Upper lobe of right lung (tissue), 1 donor: ENCODE measurements around the gene TIMM21. TPM values are rescaled to one million over a fixed set of nuclear protein-coding genes. Genes with fewer than 3 reads are reported as not detected.

Experiments
- ATAC-seq: fragments of 200-7000 bp; cut with Tn5 transposase; one replicate; pipeline ENCODE4 v1.9.1; 2020; ENCODE audit warnings: mild to moderate bottlenecking, moderate library complexity
- DNase-seq: peaks from one replicate; pipeline ENCODE4 v3.0.0-alpha.2; 2020
- H3K27ac ChIP-seq: fragments of 200-600 bp; one replicate; pipeline ENCODE4 v1.8.0; 2022
- H3K27me3 ChIP-seq: fragments of 200-600 bp; one replicate; pipeline ENCODE4 v1.8.0; 2022; ENCODE audit warnings: mild to moderate bottlenecking
- H3K36me3 ChIP-seq: fragments of 200-600 bp; one replicate; pipeline ENCODE4 v1.8.0; 2022
- H3K4me1 ChIP-seq: fragments of 200-600 bp; one replicate; pipeline ENCODE4 v1.8.0; 2022
- H3K4me3 ChIP-seq: fragments of 200-600 bp; one replicate; pipeline ENCODE4 v1.8.0; 2022; ENCODE audit warnings: mild to moderate bottlenecking
- H3K9me3 ChIP-seq: fragments of 200-600 bp; one replicate; pipeline ENCODE4 v1.8.0; 2022
- intact Hi-C: fragments of 100-400 bp; cut with DNase I; formaldehyde crosslinking; loops from one replicate; pipeline ENCODE4 v1.11.0; 2022
- total RNA-seq: library from RNA; stranded (reverse); fragmentation: NEBNext Ultra II Directional; extraction: Animal tissue kit (Norgen Biotek cat#: 25700); gene quantifications from one replicate; pipeline ENCODE4 v1.2.1, GENCODE V29; 2021
- TF ChIP-seq, protein P1 (sequence below): fragments of 200-600 bp; IDR thresholded peaks from one replicate; pipeline ENCODE4 v1.8.0; 2022; ENCODE audit warnings: antibody characterized with exemption
- donor health status: DM: no; HTN: yes; CAD: no; lungs with severe emphysema.

TIMM21 gene
- total RNA-seq, 1 donor from 2014 or later = 20.2 TPM

DNA sequence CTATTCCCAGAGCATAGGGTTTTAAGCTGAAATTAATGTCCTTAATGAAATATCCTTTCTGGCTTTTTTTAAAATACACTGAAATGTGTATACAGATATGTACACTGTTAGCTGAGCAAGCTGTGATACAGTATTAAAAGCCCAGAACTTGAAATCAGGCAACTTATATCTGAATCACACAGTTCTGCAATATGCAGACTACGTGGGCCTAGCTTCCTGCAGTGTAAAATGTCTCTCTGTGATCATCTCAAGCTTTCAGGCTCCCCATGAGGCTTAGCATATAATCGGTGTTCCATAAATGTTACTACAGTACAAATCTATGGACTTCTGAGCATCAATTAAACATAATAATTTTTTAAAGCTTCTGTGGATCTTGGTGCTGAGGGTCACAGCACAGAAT lies 8.9 kb upstream of the TIMM21 start:
- TF ChIP-seq, protein P1, sequence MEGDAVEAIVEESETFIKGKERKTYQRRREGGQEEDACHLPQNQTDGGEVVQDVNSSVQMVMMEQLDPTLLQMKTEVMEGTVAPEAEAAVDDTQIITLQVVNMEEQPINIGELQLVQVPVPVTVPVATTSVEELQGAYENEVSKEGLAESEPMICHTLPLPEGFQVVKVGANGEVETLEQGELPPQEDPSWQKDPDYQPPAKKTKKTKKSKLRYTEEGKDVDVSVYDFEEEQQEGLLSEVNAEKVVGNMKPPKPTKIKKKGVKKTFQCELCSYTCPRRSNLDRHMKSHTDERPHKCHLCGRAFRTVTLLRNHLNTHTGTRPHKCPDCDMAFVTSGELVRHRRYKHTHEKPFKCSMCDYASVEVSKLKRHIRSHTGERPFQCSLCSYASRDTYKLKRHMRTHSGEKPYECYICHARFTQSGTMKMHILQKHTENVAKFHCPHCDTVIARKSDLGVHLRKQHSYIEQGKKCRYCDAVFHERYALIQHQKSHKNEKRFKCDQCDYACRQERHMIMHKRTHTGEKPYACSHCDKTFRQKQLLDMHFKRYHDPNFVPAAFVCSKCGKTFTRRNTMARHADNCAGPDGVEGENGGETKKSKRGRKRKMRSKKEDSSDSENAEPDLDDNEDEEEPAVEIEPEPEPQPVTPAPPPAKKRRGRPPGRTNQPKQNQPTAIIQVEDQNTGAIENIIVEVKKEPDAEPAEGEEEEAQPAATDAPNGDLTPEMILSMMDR = no peak
- Histone ChIP-seq H3K4me1 (no peaks in the 10 kb centered on the region), H3K4me3 (no peak overlapping the region), H3K27me3 (no peaks in the 10 kb centered on the region), H3K27ac (no peak overlapping the region), H3K36me3 (no peaks in the 10 kb centered on the region), H3K9me3 (no peaks in the 10 kb centered on the region)
- DNase-seq = no peak
- intact Hi-C loops = no loop called here
- no peak for ATAC-seq

DNA sequence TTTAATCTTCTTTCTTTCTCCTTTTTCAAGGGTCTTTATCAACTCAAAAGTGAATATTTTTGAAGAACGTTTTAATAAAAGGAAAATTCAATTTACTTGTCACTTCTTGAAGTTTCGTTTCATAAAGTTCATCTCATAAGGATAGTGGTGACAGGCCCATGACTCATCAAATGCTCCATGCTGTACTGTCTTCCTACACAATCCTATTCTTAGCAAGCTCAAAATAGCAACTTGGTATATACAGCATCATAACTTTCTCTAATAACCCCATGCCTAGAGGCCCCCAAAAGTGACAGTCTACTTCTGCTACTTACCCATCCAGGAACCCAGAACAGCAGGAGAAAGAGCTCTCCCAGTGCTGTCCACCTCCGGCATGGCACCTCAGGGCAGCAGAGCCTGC lies 8.4 kb upstream of the TIMM21 start:
- no peaks in the 10 kb centered on the region for H3K27me3 ChIP-seq
- no peaks in the 10 kb centered on the region for H3K4me1 ChIP-seq
- DNase-seq = no peak
- peak; percentile 54 for ATAC-seq
- no peak overlapping the region for H3K27ac ChIP-seq
- no peaks in the 10 kb centered on the region for H3K9me3 ChIP-seq
- intact Hi-C loops = no loop called here
- TF ChIP-seq, protein P1 = no peak
- no peaks in the 10 kb centered on the region for H3K36me3 ChIP-seq
- no peak overlapping the region for H3K4me3 ChIP-seq

DNA sequence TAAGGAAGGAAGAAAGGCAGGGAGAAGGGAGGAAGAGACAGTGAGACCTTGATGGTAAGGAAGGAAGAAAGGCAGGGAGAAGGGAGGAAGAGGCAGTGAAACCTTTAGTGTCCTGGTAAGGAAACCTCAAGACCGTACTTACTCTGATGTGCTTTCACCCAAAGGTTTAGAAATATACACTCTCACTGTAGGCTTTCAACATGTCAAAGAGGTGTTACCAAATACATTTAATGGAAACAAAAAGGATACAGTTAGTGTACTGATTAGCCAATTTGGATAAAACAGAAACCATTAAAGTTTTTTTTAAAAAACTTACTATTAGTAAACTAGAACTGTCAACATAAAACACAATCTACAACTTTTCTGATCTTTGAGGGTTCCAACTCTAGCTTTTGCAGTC lies 7.7 kb upstream of the TIMM21 start:
- DNase-seq (no peak), ATAC-seq (no peak)
- no peaks in the 10 kb centered on the region for H3K4me1 ChIP-seq
- no peak overlapping the region for H3K27ac ChIP-seq
- no peaks in the 10 kb centered on the region for H3K9me3 ChIP-seq
- no peaks in the 10 kb centered on the region for H3K36me3 ChIP-seq
- intact Hi-C loops = no loop called here
- H3K4me3 ChIP-seq = no peak overlapping the region
- TF ChIP-seq, protein P1 = no peak
- no peaks in the 10 kb centered on the region for H3K27me3 ChIP-seq

DNA sequence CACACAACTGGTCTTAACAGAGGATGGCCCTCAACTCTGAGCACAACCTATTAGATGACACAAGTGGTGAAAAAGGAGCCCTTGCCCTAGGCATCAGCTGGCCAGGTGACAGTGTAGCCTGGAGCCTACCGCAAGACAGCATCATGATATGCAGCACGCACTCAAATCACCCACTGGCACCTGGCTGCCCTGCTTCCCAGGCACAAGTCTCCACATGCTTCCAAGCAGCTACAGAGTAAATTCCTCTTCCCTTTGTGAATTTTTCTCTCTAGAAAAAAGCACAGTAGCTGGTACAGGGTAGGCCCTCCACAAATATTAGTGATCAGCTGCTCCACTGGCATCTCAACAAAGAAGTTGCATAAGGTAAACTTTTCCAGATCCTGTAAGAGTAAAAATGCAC lies 6.7 kb upstream of the TIMM21 start:
- no peaks in the 10 kb centered on the region for H3K36me3 ChIP-seq
- intact Hi-C loops = no loop called here
- no peaks in the 10 kb centered on the region for H3K4me1 ChIP-seq
- DNase-seq (no peak), ATAC-seq (no peak)
- TF ChIP-seq, protein P1 = no peak
- no peaks in the 10 kb centered on the region for H3K9me3 ChIP-seq
- H3K27me3 ChIP-seq = no peaks in the 10 kb centered on the region
- H3K27ac ChIP-seq = no peak overlapping the region
- H3K4me3 ChIP-seq = no peak overlapping the region

DNA sequence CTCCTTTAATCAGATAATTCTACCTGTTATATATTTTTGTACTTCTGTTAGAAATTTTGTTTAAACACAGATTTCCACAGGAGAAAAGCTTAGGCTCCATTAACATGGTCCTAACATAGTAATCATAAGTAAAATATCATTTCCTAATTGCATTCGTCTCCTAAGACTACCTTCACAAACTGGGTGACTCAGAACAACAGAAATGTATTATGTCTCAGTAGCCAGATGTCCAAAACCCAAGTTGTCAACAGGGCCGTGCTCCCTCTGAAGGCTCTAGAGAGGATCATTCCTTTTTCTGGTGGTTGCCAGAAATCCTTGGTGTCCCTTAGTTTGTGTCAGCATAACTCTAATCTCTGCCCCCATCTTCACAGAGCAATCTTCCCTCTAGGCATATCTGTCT lies 6.1 kb upstream of the TIMM21 start:
- DNase-seq (no peak), ATAC-seq (no peak)
- no peaks in the 10 kb centered on the region for H3K9me3 ChIP-seq
- intact Hi-C loops = no loop called here
- TF ChIP-seq, protein P1 = no peak
- H3K4me1 ChIP-seq = peaks cover 5% of the 10 kb centered on the region
- no peak overlapping the region for H3K4me3 ChIP-seq
- no peaks in the 10 kb centered on the region for H3K36me3 ChIP-seq
- H3K27me3 ChIP-seq = no peaks in the 10 kb centered on the region
- no peak overlapping the region for H3K27ac ChIP-seq

DNA sequence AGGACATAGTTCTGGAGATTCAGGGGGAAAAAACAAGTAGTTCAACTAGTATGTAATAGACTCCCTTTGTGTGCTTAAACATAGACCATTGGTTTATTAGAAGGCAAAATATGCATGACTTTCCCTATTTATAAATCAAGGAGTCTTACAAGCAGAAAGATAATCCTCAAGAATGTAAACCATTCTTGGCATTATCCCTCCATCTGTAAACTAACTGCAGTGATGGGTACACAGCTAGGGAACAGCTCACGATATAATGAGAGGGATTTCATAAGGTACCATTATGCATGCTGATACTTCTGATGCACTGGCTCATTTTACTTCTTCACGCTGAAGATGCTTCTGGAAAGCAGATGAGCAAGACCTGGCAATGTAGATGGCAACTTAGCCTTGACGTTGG lies 1.6 kb upstream of the TIMM21 start:
- Histone ChIP-seq H3K9me3 (no peaks in the 10 kb centered on the region), H3K4me1 (peaks cover 20% of the 10 kb centered on the region), H3K4me3 (peak overlapping the region; percentile 75), H3K36me3 (no peaks in the 10 kb centered on the region), H3K27me3 (no peaks in the 10 kb centered on the region), H3K27ac (peak overlapping the region; percentile 90)
- no peak for DNase-seq
- TF ChIP-seq, protein P1 = no peak
- ATAC-seq = no peak
- intact Hi-C loops = no loop called here
